ENCODE measurements around the gene MYO1C.
A peak's percentile ranks its signal among the peaks of the same experiment; 100 is the strongest.

Gene MYO1C

GRCh38 chr17:1506649-1507267 is 14.3 kb upstream of the MYO1C start:
- no peak for DNase-seq (ENCODE audit: low read depth)

- no peak for DNase-seq (ENCODE audit: low read depth)
These were observed 13.1 kb upstream of the MYO1C start for GRCh38 chr17:1505586-1505985.

- no peak for DNase-seq (ENCODE audit: low read depth)
These were observed 12.4 kb upstream of the MYO1C start for GRCh38 chr17:1504866-1505265.

GRCh38 chr17:1503699-1504098 is 11.2 kb upstream of the MYO1C start:
- DNase-seq (ENCODE audit: low read depth), result no peak

GRCh38 chr17:1498869-1499268 is 6.4 kb upstream of the MYO1C start:
- no peak for DNase-seq (ENCODE audit: low read depth)

DNA sequence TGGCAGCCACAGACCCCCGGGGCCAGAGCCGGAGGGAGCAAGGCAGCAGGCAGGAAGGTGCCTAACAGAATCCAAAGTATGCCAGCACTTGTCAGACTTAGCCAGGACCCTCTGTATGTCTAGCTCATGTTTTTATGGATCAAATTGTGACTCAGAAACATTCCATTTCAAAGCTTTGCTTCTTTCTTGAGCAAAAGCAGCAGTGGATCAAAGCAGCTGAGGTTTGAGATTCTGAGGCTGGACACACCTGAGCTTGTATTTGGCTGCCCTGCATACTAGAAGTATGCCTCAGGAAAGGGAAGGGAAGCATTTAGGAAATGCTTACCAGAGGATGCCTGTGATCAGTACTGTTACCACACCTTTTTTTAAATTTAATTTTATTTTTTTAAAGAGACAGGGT is 5.7 kb upstream of the MYO1C start:
- no peak for DNase-seq (ENCODE audit: low read depth)

DNA sequence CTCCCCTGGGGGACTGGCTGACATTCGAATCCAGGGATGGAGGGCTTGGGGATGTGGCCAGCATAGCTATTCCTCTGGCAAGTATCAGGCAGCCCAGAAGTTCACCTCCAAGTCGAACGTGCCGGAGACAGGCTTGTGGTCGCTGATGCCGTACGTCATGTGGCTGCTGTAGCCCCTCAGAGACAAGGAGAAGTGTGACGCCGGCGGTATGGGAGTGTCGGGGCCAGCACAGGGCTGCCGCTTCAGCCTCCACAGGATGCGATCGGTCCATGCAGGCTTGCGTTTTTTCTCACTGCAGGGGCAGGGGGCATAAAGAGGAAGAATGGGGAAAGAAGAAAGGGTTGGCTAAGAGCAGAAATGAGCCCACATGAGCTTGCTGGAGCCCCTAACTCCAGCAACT is 5.3 kb upstream of the MYO1C start:
- DNase-seq (ENCODE audit: low read depth), result no peak

DNA sequence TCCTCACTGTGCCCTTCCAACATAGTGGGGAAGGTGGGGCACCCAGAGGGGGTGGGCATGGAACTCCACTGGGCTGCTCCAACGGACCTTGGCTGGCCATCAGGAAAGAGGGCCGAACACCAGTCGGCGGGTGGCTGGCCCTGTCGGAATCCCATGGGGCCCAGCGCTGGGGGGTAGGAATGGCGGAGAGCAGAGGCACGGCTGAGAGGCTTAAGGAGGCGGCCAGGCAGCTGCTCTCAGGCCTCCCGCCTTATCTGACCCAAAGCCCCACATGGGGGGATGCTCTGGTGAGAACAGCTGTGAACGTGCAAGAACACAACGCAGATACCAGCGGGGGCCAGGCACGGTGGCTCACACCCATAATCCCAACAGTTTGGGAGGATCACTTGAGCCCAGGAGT is 4.4 kb upstream of the MYO1C start:
- DNase-seq (ENCODE audit: low read depth), result no peak

DNA sequence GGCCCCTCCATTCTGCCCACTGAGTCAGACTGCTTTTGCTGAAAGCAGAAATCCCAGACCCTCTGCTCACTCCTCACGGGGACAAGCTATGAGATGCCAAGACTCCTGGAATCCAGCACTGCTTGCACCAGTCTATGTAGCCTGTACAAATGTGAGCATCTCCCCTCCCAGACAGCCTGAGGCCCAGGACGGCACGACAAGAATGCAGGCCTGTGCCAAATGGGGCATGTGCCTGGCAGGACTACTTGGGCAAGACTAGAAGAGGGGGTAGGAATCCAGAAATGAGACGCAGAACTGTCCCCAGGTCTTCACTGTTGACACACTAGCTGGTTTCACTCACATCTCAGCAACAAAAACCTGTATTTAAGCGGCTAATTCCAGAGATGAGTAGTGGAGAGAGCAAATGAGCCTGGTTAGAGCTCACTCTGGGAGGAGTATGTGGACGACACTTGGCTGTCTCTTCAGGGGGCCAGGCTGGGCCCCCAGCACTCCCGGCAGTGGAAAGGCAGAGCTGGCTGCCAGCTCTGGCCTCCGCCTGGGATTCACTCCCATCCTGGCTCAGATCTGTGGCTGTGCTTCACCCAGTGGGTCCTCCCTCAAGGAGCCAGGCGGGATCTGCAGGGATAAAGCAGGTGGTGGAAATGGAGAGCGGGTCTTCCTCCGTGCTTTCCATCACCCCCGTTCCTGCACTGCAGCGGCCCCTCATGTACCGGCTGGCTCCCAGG is 2.9 kb upstream of the MYO1C start:
- DNase-seq (ENCODE audit: low read depth), result peak; percentile 96

DNA sequence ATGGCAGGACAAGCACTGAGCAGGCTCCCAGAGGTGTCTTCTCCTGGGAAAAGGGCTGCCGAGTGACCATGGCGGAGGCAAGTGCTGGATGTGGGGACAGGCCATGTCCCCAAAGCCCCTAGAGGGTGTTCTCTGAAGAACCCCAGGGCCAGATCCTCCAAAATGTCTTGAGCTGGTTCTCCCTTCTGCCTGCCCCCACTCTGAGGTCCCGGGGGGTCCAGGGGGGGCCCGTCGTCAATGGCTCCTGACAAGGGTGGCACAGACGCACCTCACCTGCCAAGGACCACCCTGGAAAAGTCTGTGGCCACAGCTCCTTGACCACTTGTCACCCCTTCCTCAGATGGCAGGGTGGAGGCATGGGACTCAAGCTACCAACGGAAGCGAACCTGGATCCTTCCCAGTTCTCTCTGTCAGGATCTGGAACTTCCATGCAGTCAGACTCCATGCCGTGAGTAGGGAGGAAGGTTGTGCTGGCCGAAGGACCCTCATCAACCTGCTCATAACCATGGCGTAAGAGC is 2.3 kb upstream of the MYO1C start:
- DNase-seq (ENCODE audit: low read depth), result no peak

GRCh38 chr17:1494203-1494602 is 1.7 kb upstream of the MYO1C start:
- no peak for DNase-seq (ENCODE audit: low read depth)

GRCh38 chr17:1493291-1493980 is 950 bp upstream of the MYO1C start:
- DNase-seq (ENCODE audit: low read depth), result no peak

DNA sequence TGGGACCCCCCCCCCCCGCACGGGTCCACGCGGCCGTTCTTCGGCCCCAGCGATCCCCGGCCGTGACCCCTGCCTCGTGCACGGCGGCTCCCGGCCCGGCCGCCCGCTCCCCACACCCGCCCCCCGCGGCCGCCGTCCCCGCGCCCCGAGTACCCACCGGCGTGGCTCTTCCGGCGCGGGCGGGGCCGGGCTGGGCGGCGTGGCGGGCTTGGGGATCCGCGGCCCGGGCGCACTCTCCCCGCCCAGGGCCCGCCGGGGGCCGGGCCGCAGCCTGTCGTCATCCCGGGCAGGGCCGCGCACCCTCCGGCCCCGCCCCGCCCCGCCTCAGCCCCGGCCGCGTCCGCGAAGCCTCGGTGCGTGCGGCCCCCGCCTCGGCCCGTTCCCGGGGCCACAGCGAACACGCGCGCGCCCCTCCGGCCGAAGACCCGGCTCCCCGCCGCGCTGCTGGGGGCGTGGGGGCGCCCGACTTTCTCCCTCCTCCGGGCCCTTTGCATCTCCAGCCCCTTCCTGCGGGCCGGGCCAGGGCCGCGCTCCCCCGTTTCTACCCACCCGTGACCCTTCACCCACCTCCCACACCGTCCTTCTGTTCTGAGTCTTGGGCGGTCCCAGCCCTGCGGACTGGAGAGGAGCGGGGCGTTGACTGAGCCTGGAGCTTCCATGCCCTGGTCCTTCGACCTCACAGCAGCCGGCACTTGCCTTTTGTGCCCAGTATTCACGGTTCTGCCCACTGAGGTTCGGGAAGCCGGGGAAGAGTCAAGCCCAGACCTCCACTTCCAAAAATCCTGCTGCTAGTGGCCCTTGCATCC is 840 bp downstream of the MYO1C start:
- peak; percentile 71 for DNase-seq (ENCODE audit: low read depth)

DNA sequence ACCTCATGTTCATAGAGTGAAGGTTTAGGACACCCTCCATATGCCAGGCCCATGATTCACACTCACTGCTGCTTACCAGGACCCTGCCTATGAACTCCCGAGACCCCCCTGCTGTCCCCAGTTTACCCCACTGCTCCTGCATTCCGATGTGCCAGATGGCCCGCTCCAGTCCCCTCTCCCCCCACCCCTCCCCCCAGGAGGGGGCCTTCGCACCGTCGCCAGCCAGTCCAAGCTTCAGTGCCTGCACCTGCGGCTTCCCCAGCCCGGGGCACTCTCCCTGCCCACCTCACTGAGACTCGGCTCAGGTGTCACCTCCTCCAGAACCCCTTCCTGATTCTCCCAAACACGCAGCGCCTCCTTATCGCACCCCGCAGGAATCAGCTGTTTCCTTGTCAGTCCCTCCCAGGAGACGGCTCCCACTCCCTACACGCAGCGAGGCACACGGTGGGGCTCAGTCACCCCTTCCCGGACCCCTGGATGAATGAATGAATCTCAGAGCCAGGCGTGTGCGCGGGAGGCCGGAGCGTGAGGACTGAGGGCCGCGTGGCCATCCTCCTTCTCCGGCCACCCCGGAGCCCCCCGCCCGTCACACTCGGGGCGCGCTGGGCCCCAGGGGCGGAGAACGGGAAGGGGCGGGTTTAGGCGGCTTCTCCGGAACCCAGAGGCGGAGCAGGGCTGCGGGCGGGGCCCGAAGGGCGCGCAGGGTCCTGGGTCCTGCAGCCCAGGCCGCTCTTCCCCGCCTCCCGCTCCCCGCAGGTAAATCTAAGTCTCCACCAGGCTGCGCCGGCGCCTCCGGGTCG is 1.6 kb downstream of the MYO1C start:
- DNase-seq (ENCODE audit: low read depth), result peak; percentile 57

DNA sequence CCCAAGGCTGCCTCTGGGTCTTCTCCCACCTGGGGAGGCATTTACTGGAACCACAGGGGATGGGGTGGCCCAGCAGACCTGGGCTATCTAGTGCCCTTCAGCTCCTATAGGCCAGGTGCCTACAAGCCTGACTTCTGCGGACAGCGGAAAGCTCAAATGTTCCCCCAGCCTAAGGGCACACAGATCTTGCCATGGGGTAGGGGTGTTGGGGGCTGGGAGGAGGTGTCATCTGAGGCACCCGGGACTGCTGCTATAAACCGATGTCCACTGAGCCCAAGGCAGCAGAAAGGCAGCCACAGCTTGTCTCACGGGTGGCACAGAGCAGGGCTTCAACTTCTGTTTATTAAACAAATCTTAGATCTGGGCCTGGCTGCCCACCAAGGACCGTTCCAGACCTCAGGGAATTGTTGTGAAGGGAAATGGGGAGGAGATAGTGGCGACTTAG is 3.6 kb downstream of the MYO1C start:
- DNase-seq (ENCODE audit: low read depth), result no peak

DNA sequence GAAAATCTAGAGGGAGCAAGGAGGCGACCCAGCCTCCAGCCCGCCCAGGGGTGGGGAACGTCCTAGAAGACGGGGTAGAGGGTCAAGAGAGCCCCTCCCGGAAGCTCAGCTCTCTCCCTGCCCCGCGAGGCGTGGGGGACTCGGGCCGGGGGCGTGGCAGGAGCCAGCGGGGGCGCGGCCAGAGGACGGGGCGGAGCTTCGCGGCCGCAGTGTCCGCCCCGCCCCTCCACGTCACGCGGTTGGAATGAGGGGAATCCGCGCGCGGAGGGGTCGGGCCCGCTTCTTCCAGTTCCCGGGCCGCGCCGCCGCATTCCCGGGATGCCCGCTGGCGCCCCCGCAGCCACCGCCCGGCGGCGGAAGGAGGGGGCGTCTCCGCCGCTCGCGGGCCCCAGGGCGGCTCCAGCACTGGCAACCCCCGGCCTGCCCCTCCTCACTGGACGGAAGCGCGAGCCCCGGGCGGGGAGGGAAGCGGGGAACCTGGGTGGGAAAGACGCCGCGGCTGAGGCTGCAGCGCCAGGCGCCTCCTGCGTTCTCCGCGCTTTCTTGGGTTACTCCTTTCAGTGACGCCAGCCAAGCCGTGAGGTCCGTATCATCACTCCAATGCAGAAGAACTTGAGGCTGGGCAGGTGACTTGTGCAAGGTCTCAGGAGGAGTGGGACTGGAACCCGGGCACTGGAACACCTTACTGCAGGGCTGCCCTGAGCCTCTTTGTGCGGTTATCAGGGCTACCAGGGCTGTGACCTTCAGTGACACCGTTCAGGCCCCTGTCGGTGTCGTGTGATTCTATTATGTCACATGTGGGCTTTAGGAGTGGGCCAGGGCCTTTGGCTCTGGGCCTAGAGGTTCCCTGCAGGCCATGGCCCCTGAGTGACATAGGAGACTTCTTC is 4.3 kb downstream of the MYO1C start:
- DNase-seq (ENCODE audit: low read depth), result peak; percentile 93

- DNase-seq (ENCODE audit: low read depth), result peak; percentile 88
These were observed 5.4 kb downstream of the MYO1C start for GRCh38 chr17:1486802-1487695.

- DNase-seq (ENCODE audit: low read depth), result peak; percentile 74
These were observed 6.8 kb downstream of the MYO1C start for GRCh38 chr17:1485423-1486376.

All from fibroblast of gingiva (primary cell).